Stimulated activated CD4-positive, alpha-beta T cell treated with anti-CD3 and anti-CD28 coated beads, Interleukin-1b, Interleukin-23, amount 100 ng/mL, for 48 hours (primary cell): ENCODE results near the gene NCOA3.
"Not testable (repeated sequence)": the region's sequence is repeated elsewhere in the genome, so short reads cannot be mapped to it uniquely, and the experiment has no call there.

Experiments
- DNase-seq: peaks from one replicate; pipeline ENCODE4 v3.0.0-alpha.2; 2020

Gene NCOA3

GRCh38 chr20:47541355-47541922, 39.8 kb downstream of the NCOA3 start:
- DNase-seq: no peak

DNA sequence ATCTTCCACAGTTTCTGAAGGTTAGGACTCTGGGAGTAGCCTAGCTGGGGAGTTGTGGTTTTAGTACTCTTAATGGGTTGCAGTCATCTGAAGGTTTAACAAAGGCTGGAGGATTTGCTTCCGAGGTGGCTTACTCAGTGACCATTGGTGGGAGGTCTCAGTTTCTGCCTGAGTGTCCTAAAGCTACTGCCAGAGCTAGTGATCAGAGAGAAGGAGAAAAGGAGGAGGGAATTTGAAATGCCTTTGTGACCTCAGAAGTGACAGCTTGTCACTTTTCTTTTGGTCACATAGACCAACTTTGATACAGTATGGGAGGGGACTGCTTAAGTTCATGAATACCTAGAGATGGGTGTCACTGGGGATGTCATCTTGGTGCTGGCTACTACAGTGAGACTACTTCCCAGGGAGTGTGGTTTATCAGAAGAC, 41.3 kb downstream of the NCOA3 start:
- no peak for DNase-seq

DNA sequence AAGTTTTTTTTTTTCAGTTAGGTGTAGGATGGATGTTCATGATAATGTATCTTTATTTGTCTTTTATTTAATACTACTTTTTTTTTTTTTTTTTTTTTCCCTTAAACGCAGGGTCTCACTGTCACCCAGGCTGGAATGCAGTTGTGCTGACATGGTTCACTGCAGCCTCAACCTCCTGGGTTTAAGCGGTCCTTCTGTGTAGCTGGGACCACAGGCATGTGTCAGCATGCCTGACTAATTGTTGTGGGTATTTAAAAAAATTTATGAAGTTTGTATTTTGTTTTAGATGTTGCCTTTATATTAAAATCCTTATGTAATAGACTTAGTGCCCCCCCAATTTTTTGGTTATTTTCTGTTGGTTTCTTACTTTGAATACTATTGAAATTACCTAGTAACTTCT, 42.6 kb downstream of the NCOA3 start:
- no peak for DNase-seq

DNA sequence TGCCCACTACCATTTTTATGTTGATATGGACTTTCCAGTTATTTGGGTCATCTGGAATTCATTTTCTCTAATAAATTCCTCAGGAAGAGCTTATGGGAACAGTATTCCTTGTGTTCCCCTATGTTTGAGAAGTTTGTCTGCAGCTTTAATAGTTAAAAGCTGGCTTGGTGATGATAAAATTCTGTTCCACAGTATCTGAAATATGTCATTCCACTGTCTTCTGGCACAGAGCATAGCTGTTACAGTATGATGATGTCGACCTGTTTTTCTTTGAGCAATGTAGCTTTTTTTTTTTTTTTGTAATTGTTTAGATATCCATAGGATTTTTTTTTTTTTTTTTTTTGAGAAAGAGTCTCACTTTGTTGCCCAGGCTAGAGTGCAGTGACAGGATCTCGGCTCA, 43.2 kb downstream of the NCOA3 start:
- no peak for DNase-seq

- DNase-seq: no peak
These were observed 43.8 kb downstream of the NCOA3 start for GRCh38 chr20:47545499-47545898.

DNA sequence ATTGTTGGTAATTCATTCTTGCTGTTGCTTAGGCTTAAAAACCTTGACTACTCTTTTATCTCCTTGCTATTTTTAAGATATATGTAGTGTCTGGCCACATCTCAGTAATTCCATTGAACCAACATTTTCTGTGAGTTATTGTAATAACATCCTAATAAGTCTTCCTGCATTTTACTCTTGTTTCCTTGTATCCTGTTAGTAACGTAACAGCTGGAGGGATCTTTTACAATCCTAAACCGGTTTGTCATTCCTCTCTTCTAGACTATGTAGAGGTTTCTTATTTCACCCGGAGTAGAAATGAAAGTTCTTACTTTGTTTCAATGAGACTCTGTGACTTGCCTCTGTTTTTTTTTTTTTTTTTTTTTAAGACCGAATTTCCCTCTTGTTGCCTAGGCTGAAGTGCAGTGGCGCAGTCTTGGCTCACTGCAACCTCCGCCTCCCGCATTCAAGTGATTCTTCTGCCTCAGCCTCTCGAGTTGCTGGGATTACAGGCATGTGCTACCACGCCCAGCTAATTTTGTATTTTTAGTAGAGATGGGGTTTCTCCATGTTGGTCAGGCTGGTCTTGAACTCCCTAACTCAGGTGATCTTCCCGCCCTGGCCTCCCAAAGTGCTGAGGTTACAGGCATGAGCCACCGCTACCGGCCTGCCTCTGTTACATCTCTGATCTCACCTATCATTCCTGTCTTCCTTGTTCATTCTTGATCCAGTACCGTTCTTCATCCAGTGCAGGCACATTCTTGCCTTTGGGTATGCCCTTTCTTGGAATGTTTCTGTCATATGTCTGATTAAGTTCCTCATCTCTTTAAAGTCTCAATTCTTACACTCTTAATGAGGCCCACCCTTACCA, 44.7 kb downstream of the NCOA3 start:
- no peak for DNase-seq

DNA sequence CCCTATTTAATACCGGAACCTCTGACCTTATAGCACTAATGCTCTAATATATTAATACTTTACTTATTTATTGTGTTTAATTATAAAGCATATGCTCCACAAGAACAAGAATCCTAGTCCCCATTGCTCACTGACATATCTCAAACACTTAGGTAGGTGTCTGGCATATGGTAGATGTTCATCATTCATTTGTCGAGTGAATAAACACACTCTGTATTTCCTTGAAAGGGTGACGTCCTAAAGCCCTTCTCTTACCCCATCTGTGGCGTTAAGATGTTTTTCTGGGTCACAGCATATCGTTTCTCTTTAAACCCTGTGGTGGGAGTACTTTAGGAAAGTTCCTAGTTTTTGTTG, 45.3 kb downstream of the NCOA3 start:
- DNase-seq: no peak

GRCh38 chr20:47549671-47550070, 48.0 kb downstream of the NCOA3 start:
- DNase-seq: no peak

DNA sequence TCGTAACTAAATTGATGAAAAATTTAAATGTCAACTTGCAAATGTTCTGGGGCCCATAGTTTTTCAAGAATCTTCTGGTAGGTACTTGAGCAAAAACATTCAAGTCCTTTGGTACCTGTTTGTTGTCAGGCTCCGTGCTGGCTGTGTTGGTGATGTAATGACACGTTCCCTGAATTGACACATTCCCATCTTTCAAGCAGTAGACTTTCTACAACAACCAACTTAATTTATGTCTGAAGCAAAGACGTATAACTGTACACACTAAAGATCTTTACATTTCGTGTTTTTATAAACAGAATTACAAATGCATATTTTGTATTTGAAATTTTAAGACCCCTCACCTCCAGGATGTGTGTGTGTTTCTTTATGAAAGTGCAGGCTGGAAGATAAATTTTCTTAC, 49.5 kb downstream of the NCOA3 start:
- no peak for DNase-seq

DNA sequence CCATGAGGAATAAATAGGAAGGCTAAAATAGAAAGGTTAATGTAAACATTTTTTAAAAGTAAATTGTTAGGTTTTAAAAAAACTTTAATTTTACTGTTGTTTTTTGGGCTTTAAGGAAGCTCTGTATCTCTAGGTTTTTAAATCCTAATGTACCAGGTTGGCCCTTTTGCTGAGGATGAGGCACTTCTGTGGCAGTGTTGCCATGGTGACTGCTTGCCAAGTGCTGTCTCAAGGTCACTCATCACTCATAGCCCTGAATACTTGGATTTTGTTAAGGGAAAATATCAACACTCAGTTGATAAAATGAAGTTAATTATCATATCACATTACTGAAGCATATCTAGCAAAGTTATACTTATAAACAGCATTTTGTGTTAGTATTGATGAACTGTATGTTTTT, 50.2 kb downstream of the NCOA3 start:
- DNase-seq: no peak

GRCh38 chr20:47552996-47553395, 51.3 kb downstream of the NCOA3 start:
- DNase-seq: no peak

- DNase-seq: not testable (repeated sequence)
These were observed 52.0 kb downstream of the NCOA3 start for GRCh38 chr20:47553594-47554235.

- not testable (repeated sequence) for DNase-seq
These were observed 52.6 kb downstream of the NCOA3 start for GRCh38 chr20:47554283-47554682.

DNA sequence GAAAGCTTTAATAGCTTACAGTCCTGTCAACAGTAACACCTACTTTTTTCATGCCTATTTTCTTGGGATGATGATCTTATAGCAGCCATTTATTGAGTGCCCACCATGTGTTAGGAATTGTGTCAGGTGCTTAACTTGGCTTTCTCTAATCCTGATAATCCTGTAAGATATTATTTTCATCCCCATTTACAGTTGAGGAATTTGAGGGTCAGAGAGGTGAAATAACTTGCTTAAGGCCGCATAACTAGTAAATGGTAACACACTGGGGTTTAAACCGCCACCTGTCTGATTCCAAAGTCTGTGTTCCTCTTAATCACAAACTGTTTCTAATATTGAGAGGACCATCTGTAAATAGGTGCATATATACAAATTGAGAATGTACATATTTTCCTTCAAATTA, 55.5 kb downstream of the NCOA3 start:
- no peak for DNase-seq

GRCh38 chr20:47557791-47558190, 56.1 kb downstream of the NCOA3 start:
- no peak for DNase-seq

DNA sequence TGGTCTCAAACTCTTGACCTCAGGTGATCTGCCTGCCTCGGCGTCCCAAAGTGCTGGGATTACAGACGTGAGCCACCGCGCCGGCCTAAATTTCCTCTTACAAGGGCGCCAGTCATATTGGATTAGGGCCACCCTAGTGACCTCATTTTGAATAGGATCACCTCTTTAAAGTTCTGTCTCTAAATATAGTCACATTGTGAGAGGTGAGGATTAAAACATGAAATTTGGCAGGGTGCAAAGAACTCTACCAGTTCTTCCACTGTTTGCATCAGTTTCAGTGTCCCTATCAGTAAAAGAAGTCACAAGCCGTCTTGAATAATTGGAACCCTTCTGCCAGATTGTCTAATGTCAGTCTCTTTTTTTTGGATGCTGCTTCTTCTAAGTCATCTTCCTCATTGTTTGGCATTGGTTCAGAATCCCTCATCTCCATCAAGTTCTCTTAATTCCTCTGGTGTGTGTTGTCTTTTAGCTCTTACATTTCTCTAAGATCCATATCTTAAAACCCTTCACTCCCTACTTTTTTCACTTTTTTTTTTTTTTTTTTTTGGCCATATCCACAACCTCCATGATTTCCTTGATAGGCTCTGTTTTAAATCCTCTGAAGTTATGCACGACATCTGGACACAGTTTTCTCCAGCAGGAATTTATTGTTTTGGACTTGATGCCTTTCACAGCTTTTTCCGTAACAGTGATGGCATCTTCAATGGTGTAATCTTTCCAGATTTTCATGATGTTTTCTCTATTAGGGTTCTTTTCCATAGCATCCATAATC, 56.8 kb downstream of the NCOA3 start:
- DNase-seq: no peak

- no peak for DNase-seq
These were observed 57.5 kb downstream of the NCOA3 start for GRCh38 chr20:47559141-47559540.

- no peak for DNase-seq
These were observed 59.5 kb downstream of the NCOA3 start for GRCh38 chr20:47561180-47561579.

DNA sequence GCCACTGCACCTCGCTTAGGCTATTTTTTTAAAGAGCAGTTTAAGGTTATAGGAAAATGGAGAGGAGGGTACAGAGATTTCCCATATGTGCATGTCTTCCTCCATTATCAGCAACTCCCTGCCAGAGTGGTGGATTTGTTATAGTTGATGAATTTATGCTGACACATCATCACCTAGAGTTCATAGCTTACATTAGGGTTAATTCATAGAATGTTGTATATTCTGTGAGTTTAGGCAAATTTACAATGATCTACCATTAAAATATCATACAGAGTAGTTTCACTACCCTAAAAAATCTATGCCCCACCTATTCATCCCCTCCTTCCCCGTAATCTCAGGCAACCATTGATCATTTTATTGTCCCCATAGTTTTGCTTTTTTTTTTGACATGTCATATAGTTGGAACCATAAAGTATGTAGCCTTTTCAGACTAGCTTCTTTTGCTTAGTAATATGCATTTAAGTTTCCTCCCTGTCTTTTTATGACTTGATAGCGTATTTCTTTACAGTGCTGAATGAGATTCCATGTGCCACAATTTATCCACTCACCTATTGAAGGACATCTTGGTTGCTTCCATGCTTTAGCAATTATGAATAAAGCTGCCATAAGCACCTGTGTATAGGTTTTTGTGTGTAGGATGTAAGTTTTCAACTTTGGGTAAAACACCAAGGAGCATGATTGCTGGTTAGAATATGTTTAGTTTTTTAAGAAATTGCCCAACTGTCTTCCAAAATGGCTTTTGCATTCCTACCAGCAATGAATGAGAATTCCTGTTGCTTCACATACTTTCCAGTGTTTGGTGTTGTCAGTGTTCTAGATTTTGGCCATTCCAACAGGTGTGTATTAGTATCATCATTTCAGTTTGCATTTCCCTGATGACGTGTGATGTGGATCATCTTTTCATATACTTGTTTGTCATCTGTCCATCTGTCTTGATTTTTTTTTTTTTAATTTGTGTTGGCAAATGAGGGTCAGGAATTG, 60.2 kb downstream of the NCOA3 start:
- DNase-seq: no peak

GRCh38 chr20:47566269-47566668, 64.6 kb downstream of the NCOA3 start:
- DNase-seq: no peak

DNA sequence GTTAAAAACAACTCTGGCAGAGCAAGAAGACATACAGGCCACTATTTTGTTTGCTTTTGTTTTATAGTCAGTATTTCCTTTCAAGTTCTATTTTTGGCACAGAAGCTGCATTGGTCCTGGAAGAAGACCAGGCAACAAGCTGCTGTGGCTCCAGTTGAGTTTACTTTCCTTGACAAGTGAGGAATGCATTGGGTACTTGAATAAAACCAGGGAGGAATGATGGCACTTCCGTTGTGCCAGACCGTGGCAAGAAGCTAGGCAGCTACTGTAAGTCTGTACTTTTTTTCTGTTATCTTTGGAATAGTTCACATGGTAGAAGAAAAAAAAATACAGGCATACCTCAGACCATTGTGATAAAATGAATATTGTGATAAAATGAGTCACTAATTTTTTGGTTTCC, 66.3 kb downstream of the NCOA3 start:
- DNase-seq: no peak

- no peak for DNase-seq
These were observed 67.2 kb downstream of the NCOA3 start for GRCh38 chr20:47568837-47569410.
